Measurements from ENCODE around the gene UBASH3B. TPM values are rescaled to one million over a fixed set of nuclear protein-coding genes. Genes with fewer than 3 reads are reported as not detected.

The UBASH3B gene
- total RNA-seq, 2 donors from 2014 or later = 3.4 to 3.5 TPM

DNA sequence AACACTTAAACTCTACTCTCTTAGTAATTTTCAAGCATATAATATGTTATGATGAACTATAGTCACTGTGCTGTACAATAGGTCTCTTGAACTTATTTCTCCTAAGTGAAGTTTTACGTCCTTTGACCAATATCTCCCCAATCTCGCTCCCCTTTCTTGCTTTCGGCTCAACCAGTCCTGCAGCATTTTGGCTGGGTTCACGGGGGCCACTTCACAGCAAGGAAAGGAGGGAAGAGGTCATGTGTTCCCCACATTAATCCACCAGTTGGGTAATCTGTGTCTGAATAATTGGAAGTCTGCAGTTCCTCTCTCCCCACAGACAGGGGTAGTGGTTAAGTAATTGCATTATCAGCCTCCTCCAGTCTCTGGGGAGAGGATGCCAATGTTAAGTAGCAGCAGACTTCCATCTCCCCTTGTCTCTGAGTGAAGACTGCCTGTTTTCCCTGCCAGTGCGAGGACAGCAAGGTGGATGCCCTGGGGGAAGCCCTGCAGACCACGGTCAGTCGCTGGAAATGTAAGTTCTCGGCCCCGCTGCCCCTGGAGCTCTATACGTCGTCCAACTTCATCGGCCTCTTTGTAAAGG, 123.6 kb downstream of the UBASH3B start:
- Mint-ChIP-seq H3K9me3 (no peaks in the 10 kb centered on the region), H3K4me3 (no peak overlapping the region), H3K36me3 (no peaks in the 10 kb centered on the region), H3K4me1 (ENCODE audit: low read depth in 2 of 2) (peaks cover 6 to 11% of the 10 kb centered on the region in 2 donors), H3K27ac (no peak overlapping the region), H3K27me3 (no peaks in the 10 kb centered on the region)
- ATAC-seq (no peak), DNase-seq (ENCODE audit: low spot score) (no peak)

DNA sequence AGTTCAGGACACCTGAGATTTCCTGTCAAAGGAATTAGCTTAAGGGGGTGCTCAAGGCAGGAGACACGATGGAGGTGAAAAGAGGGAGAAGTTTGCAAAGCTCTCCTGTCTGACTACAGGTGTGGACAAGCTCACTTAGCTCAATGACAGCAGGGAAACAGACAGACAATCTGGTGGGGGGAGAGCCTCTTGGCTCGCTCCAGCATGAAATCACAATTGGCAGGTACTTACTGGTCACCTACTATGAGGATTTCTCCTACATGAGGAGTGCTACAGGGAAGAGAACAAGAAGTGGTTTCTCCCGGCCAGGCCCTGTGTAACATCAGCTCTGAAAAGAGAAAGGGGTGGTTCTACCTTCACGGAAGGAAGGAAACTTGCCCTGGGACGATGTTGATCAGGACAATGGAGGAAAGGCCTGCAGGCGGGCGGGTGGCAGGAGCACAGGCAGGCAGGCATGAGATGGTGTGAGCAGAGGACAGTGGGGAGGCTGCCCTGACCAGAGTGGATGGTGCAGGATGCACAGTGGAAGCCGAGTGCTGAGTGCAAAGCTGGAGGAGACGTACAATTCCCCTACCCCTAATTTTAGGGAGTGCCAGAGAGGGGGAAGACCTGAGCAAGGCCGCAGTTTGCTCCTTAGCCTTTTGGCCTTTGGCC, 124.9 kb downstream of the UBASH3B start:
- ATAC-seq (no peak), DNase-seq (ENCODE audit: low spot score) (no peak)
- Mint-ChIP-seq H3K4me3 (no peak overlapping the region), H3K4me1 (ENCODE audit: low read depth in 2 of 2) (peaks cover 6 to 11% of the 10 kb centered on the region in 2 donors), H3K9me3 (no peaks in the 10 kb centered on the region), H3K27me3 (no peaks in the 10 kb centered on the region), H3K27ac (no peak overlapping the region), H3K36me3 (no peaks in the 10 kb centered on the region)

DNA sequence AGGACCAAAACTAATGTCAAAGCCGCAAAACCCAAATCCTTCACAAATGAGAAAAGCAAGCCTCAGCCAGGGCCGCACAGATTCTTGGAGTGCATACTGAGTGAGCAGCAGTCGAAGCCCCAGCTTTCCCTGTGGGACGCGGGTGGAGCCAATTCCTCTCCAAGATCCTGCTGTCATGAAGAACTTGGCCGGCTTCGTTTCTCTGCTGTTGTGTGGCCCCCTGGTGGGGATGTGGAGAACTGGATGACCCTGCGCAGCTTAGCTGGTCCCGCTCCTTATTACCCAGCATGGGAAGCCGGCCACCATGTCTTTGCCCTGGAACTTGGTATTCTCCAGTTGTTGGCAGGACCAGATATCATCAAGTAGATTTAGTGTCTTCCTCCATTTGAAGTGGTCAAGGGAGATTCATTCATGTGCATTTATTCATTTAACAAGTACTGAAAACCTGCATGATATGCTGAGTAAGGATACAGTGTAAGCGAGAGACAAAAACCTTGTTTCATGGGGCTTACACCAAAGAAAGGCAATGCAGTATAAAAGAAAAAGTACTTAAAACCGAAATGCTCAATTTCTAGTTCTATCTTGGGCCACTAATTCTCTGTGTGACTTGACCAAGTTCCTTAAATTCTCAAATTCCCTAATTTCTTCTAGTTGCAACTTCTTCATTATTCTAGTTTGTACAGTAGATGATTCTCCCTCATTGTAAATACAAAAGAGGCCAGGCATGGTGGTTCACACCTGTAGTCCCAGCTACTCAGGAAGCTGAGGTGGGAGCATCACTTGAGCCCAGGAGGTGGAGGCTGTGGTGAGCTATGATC, 126.1 kb downstream of the UBASH3B start:
- no peak overlapping the region for H3K27ac Mint-ChIP-seq
- no peaks in the 10 kb centered on the region for H3K27me3 Mint-ChIP-seq
- no peak overlapping the region for H3K4me3 Mint-ChIP-seq
- peaks cover 6 to 8% of the 10 kb centered on the region in 2 donors for H3K4me1 Mint-ChIP-seq (ENCODE audit: low read depth in 2 of 2)
- DNase-seq (ENCODE audit: low spot score) (peak; percentile 78), ATAC-seq (peak; percentile 80 to 87)
- H3K9me3 Mint-ChIP-seq = no peaks in the 10 kb centered on the region
- H3K36me3 Mint-ChIP-seq = no peaks in the 10 kb centered on the region

DNA sequence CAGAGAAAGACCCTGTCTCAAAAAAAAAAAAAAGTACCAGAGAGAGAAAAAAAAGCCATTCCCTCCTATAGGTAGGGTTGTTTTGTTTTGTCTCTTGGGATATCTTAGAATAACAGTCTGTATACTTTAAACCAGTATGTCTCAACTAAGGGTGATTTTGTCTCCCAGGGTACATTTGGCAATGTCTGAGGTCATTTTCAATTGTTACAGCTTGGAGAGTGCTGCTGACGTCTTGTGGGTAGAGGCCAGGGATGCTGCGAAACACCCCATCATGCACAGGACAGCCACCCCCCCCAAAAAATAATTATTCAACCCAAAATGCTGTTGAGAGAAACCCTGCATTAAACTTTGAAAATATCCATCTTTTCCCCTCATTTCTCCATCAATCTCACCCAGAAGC, 126.7 kb downstream of the UBASH3B start:
- H3K4me3 Mint-ChIP-seq = no peak overlapping the region
- H3K27me3 Mint-ChIP-seq = no peaks in the 10 kb centered on the region
- DNase-seq (ENCODE audit: low spot score) = no peak
- H3K4me1 Mint-ChIP-seq (ENCODE audit: low read depth in 2 of 2) = peaks cover 6 to 8% of the 10 kb centered on the region in 2 donors
- H3K9me3 Mint-ChIP-seq = no peaks in the 10 kb centered on the region
- ATAC-seq = no peak
- H3K27ac Mint-ChIP-seq = no peak overlapping the region
- H3K36me3 Mint-ChIP-seq = no peaks in the 10 kb centered on the region

DNA sequence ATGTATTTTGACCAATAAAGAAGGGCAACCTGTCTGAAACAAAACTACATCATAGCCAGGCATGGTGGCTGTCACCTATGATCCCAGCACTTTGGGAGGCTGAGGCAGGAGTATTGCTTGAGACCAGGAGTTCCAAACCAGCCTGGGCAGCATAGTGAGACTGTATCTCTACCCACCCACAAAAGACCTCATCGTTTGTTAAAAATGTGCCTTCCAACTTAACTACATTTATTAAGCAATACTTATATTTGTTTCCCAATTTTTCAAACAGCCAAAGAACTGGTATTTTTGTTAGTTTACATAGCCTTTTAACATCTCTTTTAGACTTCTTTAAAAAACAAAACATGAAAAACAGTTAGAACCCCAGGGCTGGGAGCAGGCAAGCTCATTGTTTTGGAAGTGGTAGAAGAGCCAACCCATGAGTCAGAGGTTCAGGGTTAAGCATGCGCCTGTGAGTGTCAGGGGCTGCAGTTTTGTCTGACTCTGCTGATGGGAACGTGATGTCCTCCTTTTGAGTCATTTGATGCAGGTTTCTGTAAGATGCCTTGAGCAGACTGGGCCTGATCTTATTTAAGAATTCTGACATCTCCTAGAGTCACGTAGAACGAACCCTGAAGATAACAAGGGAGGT, 128.9 kb downstream of the UBASH3B start:
- no peak overlapping the region for H3K4me3 Mint-ChIP-seq

DNA sequence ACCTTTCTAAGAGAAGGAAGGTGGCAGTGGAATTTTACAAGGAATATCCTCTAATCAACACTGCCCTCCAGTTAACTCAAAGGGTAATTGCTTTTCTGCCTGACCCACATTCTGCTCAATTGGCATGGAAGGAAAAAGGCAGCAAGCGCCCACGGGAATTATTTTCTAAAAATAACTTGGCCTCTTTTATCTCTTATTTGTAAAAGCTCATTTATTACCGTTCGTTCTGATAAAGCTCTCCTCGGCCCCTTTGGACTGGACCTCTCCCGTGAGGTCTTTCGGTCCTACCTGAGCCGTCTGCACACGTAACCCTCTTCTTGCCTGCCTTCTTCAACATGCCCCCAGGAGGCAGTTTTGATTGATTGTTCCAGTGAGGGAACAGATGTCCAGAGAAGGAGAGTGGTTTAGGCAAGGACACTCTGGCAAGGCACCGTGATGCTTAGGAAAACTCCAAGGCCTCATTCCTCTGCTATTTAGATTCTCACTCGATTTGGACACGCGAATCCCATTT, 129.6 kb downstream of the UBASH3B start:
- Mint-ChIP-seq H3K27me3 (no peaks in the 10 kb centered on the region), H3K27ac (no peak overlapping the region), H3K9me3 (no peaks in the 10 kb centered on the region), H3K4me3 (no peak overlapping the region), H3K36me3 (no peaks in the 10 kb centered on the region), H3K4me1 (ENCODE audit: low read depth in 2 of 2) (peaks cover 0 to 5% of the 10 kb centered on the region in 2 donors)
- ATAC-seq (no peak), DNase-seq (ENCODE audit: low spot score) (no peak)

More for the DNA sequence above, 128.9 kb downstream of the UBASH3B start:
- DNase-seq (ENCODE audit: low spot score) (no peak), ATAC-seq (no peak)
- H3K27me3 Mint-ChIP-seq = no peaks in the 10 kb centered on the region
- H3K9me3 Mint-ChIP-seq = no peaks in the 10 kb centered on the region
- H3K27ac Mint-ChIP-seq = no peak overlapping the region
- peaks cover 0 to 5% of the 10 kb centered on the region in 2 donors for H3K4me1 Mint-ChIP-seq (ENCODE audit: low read depth in 2 of 2)
- H3K36me3 Mint-ChIP-seq = no peaks in the 10 kb centered on the region

DNA sequence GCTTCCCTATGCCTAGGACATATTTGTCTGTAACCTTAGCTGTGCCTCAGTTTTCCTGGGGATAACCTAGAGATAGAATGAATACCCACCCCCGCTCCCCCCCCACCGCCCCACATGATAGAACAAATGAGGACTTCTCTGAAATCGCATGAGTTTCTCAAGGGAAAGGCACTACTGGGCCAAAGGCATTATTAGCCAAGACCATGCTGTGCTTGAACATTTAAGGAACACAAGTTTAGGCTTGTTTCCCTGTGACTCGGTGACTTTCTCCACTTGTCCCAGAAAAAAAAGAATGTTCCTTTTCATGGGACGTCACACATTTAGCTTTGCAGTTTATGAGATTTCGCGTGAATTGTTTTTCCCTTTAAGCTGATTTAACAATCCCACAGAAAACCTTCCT, 131.4 kb downstream of the UBASH3B start:
- H3K27me3 Mint-ChIP-seq = no peaks in the 10 kb centered on the region
- no peak for ATAC-seq

DNA sequence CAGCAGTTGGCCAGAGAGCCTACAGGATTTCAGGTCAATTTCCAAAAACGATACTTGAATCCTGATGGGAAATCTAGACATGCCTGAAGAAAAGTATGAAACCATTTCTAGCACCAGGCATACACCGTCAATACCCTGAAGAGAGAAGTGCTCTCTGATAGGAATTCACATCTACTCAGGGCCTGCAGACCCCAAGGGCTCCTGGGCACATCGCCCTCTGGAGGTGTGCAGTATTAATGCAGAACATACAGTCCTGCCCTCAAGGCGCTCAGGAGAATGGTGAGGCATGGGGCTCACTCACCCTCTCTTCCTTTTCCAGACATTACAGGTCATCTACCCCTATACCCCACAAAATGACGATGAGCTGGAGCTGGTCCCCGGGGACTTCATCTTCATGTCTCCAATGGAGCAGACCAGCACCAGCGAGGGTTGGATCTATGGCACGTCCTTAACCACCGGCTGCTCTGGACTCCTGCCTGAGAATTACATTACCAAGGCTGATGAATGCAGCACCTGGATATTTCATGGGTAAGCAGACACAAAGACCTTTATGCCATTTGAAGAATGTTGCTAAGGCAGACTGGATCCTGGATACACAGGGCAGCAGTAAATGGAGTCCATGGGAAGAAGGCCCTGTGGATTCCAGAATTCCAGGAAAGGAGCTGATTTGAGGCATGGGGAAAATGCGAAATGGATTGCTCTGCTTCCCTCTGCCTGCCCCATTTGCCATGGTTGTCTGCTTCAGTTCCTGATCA, 133.4 kb downstream of the UBASH3B start:
- Mint-ChIP-seq H3K4me3 (no peak overlapping the region), H3K27ac (no peak overlapping the region), H3K9me3 (no peaks in the 10 kb centered on the region), H3K4me1 (ENCODE audit: low read depth in 2 of 2) (no peaks in the 10 kb centered on the region), H3K36me3 (no peaks in the 10 kb centered on the region), H3K27me3 (no peaks in the 10 kb centered on the region)
- ATAC-seq = no peak
- no peak for DNase-seq (ENCODE audit: low spot score)

More for the DNA sequence above, 131.4 kb downstream of the UBASH3B start:
- Mint-ChIP-seq H3K27ac (no peak overlapping the region), H3K36me3 (no peaks in the 10 kb centered on the region), H3K4me3 (no peak overlapping the region), H3K9me3 (no peaks in the 10 kb centered on the region), H3K4me1 (ENCODE audit: low read depth in 2 of 2) (no peaks in the 10 kb centered on the region)
- DNase-seq (ENCODE audit: low spot score) = no peak

DNA sequence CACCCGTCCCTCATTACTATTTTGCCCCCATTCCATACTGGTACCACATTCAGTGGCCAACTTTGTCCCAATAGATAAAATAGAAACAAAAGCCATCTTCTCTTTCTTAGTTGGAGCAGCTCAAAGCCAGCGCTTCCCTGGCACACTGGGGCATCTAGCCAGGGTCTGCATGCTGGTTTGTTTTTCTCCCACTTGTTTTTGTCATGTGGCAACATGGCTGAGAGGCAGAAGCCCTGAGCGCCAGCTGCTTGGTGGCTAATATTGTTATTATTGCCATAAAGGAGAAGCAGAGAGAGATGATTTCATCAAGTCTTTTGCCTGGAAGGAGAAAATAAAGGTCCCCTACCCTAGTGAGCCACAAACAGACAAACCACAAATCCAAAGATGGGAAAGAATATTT, 134.4 kb downstream of the UBASH3B start:
- H3K9me3 Mint-ChIP-seq = no peaks in the 10 kb centered on the region
- no peak overlapping the region for H3K4me3 Mint-ChIP-seq
- H3K36me3 Mint-ChIP-seq = no peaks in the 10 kb centered on the region
- H3K4me1 Mint-ChIP-seq (ENCODE audit: low read depth in 2 of 2) = no peaks in the 10 kb centered on the region
- no peak for ATAC-seq
- no peaks in the 10 kb centered on the region for H3K27me3 Mint-ChIP-seq
- DNase-seq (ENCODE audit: low spot score) = no peak
- H3K27ac Mint-ChIP-seq = no peak overlapping the region

DNA sequence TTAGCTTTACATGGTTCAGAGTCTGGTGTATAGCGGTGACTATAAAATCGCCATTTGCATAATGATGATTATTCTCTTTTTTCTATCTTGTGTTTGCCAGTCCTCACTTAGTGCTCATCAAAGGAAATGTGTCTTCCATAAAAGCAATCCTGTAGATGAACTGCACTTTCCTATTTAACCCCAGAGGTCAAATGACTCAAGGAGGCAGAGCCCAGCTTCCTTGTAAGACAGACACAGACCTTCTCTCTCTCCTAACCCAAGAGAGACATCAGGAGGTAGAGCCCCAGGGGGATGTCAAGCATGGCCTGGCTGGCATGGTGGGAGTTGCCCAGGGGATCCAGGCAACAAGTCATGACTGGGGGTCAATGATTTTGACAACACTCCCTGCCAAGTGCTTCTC, 135.9 kb downstream of the UBASH3B start:
- DNase-seq (ENCODE audit: low spot score) = no peak
- Mint-ChIP-seq H3K4me3 (no peak overlapping the region), H3K27me3 (no peaks in the 10 kb centered on the region), H3K4me1 (ENCODE audit: low read depth in 2 of 2) (peaks cover 0 to 4% of the 10 kb centered on the region in 2 donors), H3K9me3 (no peaks in the 10 kb centered on the region), H3K27ac (no peak overlapping the region), H3K36me3 (no peaks in the 10 kb centered on the region)
- peak in 1 of 2 donors; percentile 13 for ATAC-seq

DNA sequence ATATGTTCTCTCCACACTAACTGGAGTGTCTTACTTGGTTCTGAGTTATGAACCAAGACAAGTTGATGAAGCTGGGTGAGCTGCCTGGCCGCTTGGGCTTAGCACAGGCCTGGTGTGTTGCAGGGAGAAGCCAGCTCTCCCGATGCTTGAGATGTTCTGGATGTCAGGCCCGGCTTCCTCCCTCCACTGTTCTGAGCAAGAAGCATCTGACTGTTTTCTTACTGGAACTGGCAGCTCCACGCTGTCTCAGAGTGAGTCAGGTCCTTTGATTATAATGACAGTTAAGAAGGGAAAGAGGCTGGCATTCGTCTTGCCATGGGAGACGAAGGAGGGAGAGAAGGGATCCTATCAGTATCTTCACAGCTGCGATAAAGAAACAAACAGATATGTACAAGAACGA, 136.3 kb downstream of the UBASH3B start:
- no peaks in the 10 kb centered on the region for H3K27me3 Mint-ChIP-seq
- DNase-seq (ENCODE audit: low spot score) = no peak
- H3K27ac Mint-ChIP-seq = no peak overlapping the region
- no peaks in the 10 kb centered on the region for H3K36me3 Mint-ChIP-seq
- ATAC-seq = no peak
- no peaks in the 10 kb centered on the region for H3K9me3 Mint-ChIP-seq
- peaks cover 0 to 4% of the 10 kb centered on the region in 2 donors for H3K4me1 Mint-ChIP-seq (ENCODE audit: low read depth in 2 of 2)
- no peak overlapping the region for H3K4me3 Mint-ChIP-seq

DNA sequence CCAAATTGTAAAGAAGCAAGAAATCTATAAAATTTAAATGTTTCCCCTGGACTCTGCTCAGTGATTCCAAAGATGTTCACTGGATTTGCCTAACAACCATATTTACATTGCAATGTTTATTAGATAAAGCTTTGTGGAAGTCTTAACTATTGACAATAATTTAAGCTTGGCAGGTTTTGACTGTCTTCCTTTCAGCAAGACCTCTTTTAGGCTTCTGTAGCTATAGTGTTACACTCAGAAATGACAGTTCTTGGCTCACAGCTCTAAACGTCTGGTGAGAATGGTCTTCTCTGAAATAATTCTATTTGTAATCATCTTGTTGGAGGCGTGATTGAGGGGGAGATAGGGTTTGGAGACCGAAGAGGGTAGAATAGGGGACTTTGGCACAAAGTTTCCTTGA, 138.0 kb downstream of the UBASH3B start:
- Mint-ChIP-seq H3K36me3 (no peaks in the 10 kb centered on the region), H3K27ac (no peak overlapping the region), H3K9me3 (no peaks in the 10 kb centered on the region), H3K4me1 (ENCODE audit: low read depth in 2 of 2) (peaks cover 0 to 4% of the 10 kb centered on the region in 2 donors), H3K27me3 (no peaks in the 10 kb centered on the region), H3K4me3 (no peak overlapping the region)
- DNase-seq (ENCODE audit: low spot score) = no peak
- ATAC-seq = no peak

DNA sequence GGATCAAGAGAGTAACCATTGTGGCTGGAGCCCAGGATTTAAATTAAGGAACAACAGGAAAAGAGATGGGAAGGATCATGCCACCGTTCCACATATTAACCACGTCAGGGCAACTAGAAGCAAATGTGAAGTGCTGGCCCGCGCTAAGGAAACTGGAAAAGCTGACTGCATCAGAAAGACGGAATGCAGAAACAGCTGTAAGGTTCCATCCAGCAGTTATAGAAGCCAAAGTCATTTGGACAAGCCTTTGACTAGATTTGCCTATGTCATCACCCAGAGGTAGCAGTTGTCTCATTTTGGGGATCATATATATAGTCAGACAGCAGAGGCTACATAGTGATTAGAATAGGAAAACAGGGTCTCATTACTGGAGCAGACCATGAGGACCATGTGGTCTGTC, 139.8 kb downstream of the UBASH3B start:
- peaks cover 0 to 4% of the 10 kb centered on the region in 2 donors for H3K4me1 Mint-ChIP-seq (ENCODE audit: low read depth in 2 of 2)
- ATAC-seq (no peak), DNase-seq (ENCODE audit: low spot score) (no peak)
- H3K27me3 Mint-ChIP-seq = no peaks in the 10 kb centered on the region
- H3K27ac Mint-ChIP-seq = no peak overlapping the region
- no peak overlapping the region for H3K4me3 Mint-ChIP-seq
- H3K9me3 Mint-ChIP-seq = no peaks in the 10 kb centered on the region
- no peaks in the 10 kb centered on the region for H3K36me3 Mint-ChIP-seq

All from natural killer cell treated with Interleukin-12 subunit alpha and Interleukin-12 subunit beta and Interleukin-15 and Interleukin-18, amount 100 ng/mL, for 72 hours (primary cell).